Glomerular visceral epithelial cell (primary cell): Measurements from ENCODE around the gene SV2C.
A peak's percentile ranks its signal among the peaks of the same experiment; 100 is the strongest.
"Not testable (repeated sequence)": the region's sequence is repeated elsewhere in the genome, so short reads cannot be mapped to it uniquely, and the experiment has no call there.

Experiments used
- DNase-seq: peaks from one replicate; pipeline ENCODE4 v3.0.0-alpha.2; 2016; ENCODE audit errors: extremely low spot score

SV2C gene

DNA sequence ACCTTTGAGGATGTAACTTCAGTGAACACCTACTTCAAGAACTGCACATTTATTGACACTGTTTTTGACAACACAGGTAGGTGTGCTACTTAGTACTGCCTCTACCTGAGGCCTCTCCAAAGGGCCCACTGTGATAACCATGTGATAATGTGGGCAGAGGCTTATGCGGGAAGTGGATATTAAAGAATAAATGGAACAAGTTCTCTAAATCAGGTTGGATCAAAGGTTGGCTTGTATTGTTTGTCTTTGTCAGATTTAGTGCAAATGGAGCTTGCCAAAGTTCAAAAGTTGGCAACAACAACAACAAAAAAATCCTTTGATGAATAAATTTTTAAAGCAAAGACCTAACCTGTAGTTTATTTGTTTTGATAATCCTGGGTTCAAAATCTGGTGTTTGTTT lies 215.7 kb downstream of the SV2C start:
- DNase-seq, result no peak

- DNase-seq, result no peak
These were observed 216.4 kb downstream of the SV2C start for GRCh38 chr5:76299592-76299991.

GRCh38 chr5:76301932-76302331 lies 218.7 kb downstream of the SV2C start:
- DNase-seq, result not testable (repeated sequence)

- not testable (repeated sequence) for DNase-seq
These were observed 219.5 kb downstream of the SV2C start for GRCh38 chr5:76302661-76303060.

- DNase-seq, result peak; percentile 41
These were observed 220.7 kb downstream of the SV2C start for GRCh38 chr5:76303921-76304320.

DNA sequence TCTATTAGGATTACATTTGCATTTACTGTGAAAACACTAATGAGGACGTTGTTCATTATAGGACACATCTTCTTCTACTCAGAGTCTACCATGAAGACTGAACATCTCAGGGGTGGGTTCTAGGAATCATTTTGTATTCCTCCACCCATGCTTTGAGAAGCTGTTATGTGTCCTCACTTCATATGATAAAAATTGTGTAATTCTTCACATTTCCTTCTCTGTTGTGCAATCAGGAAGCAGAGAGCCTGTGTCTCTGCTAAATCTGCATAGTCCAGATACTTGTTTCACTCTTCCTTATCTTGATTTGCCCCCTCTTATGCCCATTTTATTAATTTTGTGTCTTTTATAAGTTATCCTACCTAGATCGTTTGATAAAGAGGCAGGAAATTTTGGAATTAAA lies 222.1 kb downstream of the SV2C start:
- DNase-seq, result no peak

- DNase-seq, result no peak
These were observed 222.6 kb downstream of the SV2C start for GRCh38 chr5:76305775-76306174.

- DNase-seq, result no peak
These were observed 227.0 kb downstream of the SV2C start for GRCh38 chr5:76310208-76310607.

DNA sequence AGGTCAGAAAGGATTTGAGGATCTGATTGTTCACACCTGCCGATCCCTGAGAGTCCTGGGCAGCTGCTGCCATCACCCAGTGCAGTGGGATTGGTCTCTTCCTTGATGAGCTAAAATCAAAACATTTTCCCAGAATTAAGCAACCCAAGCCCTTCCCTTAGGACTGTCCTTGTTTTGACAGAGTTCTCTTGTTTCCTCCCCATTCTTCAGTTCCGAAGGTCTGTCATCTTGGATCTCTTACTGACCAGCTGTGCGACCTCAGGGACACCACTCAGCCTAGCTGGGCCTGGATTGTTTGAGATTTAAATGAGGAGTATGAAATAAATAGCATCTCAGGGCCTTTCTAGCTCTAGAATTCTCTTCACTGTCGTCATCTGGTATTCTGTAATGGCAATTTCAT lies 229.6 kb downstream of the SV2C start:
- DNase-seq, result no peak

DNA sequence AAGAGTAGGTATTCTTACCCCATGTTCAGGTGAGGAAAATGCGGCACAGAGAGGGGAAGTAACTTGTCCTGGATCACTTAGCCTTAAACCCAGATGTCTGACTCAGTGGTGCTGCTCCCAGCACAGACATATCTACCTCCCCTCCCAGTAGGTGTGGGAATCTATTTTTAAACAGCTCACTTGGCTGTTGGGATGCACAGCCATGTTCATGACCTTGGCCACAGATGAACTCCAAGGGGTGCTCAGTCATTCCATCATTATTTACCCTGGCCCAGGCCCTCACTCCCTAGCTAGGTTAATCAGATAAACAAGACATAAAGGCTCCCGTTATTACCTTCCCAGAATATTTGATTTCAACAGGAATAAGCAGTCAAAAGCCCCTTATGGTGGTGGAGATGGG lies 231.5 kb downstream of the SV2C start:
- DNase-seq, result no peak

DNA sequence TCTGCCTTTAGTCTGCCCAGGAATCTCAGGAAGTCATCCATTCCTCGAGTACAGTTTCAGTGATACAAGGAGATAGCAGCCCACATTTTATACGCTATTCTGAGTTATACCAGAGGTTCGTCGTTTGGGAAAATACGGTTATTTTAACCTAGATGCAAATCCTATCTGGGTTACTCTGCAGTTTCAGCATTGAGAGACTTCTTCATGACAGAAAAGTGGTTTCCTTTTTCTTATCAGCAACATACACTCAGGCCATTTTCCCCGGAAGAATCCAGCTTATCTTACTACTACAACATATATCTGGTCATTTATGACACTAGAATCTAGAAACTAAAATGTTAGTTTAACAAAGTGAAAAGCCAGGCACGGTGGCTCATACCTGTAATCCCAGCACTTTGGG lies 236.5 kb downstream of the SV2C start:
- no peak for DNase-seq

DNA sequence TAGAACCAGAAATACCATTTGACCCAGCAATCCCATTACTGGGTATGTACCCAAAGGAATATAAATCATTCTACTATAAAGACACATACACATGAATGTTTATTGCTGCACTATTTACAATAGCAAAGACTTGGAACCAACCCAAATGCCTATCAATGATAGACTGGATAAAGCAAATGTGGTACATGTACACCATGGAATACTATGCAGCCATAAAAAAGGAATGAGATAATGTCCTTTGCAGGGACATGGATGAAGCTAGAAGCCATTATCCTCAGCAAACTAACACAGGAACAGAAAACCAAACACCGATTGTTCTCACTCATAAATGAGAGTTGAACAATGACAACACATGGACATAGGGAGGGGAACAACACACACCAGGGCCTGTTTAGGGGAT lies 240.3 kb downstream of the SV2C start:
- DNase-seq, result not testable (repeated sequence)

DNA sequence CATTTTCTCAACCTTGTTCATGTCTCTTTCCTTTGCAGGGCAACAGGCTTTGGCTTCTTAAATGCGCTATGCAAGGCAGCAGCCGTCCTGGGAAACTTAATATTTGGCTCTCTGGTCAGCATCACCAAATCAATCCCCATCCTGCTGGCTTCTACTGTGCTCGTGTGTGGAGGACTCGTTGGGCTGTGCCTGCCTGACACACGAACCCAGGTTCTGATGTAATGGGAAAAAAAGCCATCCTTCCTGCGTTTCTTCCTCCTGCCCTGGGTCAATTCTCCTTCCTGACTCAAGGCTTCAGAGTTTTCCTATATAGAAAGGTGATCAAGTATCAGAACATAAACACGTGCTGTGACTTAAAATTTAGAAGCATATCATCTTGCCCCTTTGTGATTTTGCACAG lies 242.1 kb downstream of the SV2C start:
- DNase-seq, result no peak

GRCh38 chr5:76325876-76326491 lies 242.8 kb downstream of the SV2C start:
- no peak for DNase-seq

DNA sequence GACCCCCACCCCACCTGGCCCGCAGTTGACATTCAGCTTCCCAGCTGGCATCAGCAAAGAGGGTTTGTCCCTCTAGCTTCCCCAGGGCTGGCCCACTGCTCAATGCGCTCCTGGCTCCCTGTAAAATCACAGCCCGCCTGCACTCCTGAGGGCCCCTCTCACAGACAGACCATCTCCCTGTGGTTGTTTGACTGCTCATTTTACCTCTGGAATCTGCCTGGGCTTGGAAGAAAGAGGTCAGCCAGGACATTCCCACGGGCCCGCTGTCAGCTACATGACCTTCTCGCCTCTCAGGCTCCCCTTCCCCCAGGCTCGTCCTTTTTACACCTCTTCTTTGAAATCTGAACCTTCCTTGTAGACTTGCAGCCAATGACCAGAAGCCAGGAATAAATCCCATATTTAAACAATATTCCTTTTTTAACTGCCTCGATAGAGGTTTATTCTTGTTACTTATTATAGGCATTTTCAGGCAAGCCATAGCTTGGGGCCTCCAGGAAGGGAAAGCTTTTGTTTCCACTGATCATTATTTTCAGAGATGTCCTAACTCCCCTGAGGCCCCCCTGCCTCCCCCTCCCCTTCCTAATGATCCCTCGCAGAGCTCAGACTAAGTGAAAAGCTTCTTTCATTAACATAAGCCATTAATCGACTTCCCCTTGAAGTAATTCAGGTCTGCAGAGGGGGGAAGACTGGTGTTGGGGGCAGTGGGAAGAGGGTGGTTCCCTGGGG lies 243.6 kb downstream of the SV2C start:
- no peak for DNase-seq

DNA sequence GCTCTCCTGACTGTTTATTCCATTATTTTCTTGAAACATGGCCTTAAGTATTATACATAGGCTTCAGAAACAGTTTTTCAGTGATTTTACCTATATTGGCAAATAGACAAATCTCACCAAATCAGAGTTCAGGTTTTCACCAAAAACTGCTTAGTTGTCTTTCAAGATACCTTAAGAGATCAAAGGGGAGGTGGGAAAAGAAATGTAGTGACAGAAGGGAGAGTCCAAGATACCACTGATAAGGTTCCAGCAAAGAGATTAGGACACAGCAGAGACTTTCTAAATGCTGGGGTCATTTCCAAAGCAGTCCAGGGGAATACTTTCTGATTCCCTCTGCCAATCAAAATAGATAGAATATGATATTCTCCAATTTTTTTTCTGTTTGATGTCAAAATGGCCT lies 246.2 kb downstream of the SV2C start:
- DNase-seq, result no peak

GRCh38 chr5:76331126-76331525 lies 247.9 kb downstream of the SV2C start:
- no peak for DNase-seq

DNA sequence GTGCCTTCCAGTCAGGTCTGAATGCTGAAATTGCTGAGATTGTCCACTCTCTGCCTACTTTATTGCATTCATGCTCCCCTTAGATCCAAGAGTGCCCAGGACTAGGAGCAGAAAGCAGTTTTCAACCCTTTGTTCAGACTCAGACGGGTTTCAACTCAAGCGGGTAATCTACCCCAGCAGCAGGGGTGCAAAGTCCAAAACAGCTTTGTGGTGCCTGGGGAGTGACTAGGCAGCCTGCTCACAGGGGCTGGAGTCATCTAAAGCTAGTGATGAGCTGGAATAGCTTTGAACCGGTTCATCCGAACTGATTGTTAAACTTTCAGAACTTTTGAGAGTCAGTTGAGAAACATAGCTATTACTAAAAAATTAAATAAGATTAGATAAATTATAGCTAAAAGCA lies 248.9 kb downstream of the SV2C start:
- no peak for DNase-seq

- DNase-seq, result no peak
These were observed 249.5 kb downstream of the SV2C start for GRCh38 chr5:76332611-76333205.

GRCh38 chr5:76333571-76333970 lies 250.4 kb downstream of the SV2C start:
- DNase-seq, result no peak

- no peak for DNase-seq
These were observed 251.4 kb downstream of the SV2C start for GRCh38 chr5:76334574-76334973.

DNA sequence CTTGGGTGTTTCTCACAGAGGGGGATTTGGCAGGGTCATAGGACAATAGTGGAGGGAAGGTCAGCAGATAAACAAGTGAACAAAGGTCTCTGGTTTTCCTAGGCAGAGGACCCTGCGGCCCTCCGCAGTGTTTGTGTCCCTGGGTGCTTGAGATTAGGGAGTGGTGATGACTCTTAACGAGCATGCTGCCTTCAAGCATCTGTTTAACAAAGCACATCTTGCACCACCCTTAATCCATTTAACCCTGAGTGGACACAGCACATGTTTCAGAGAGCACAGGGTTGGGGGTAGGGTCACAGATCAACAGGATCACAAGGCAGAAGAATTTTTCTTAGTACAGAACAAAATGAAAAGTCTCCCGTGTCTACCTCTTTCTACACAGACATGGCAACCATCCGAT lies 252.3 kb downstream of the SV2C start:
- not testable (repeated sequence) for DNase-seq

GRCh38 chr5:76336253-76336809 lies 253.1 kb downstream of the SV2C start:
- DNase-seq, result not testable (repeated sequence)
